ENCODE data around the gene RIMBP2.

GRCh38 chr12:130414381-130414780 lies 301.7 kb downstream of the RIMBP2 start:
- TF ChIP-seq CTCF (IDR thresholded peaks at IDR 0.05): no peak
- TF ChIP-seq POLR2A (IDR thresholded peaks at IDR 0.05): no peak
